Activated naive CD4-positive, alpha-beta T cell treated with anti-CD3 and anti-CD28 coated beads, Interleukin-2, amount 10 ng/mL, durations not matched to agents 7 days and 5 days (primary cell): Measurements from ENCODE around the gene RSBN1L.
"Not testable (repeated sequence)": the region's sequence is repeated elsewhere in the genome, so short reads cannot be mapped to it uniquely, and the experiment has no call there.

Experiments
- CTCF ChIA-PET: fragments of 350-600 bp; sonication (Branson Sonifier 250); formaldehyde crosslinking; loops from one replicate; lab custom pipeline; 2021; ENCODE audit warnings: antibody characterized with exemption; lab: Charles Lee
- DNase-seq: peaks from one replicate; pipeline ENCODE4 v3.0.0-alpha.2; 2020
- H3K27ac Mint-ChIP-seq: one replicate; pipeline ENCODE4 v1.8.0; 2021; ENCODE audit warnings: mild to moderate bottlenecking, moderate library complexity, mixed read lengths
- H3K27me3 Mint-ChIP-seq: one replicate; pipeline ENCODE4 v1.8.0; 2021; ENCODE audit warnings: mild to moderate bottlenecking, mixed read lengths
- H3K36me3 Mint-ChIP-seq: one replicate; pipeline ENCODE4 v1.8.0; 2021; ENCODE audit warnings: mixed read lengths
- H3K4me1 Mint-ChIP-seq: one replicate; pipeline ENCODE4 v1.8.0; 2021; ENCODE audit warnings: mixed read lengths
- H3K4me3 Mint-ChIP-seq: one replicate; pipeline ENCODE4 v1.8.0; 2021; ENCODE audit warnings: mild to moderate bottlenecking, moderate library complexity, mixed read lengths
- H3K9me3 Mint-ChIP-seq: one replicate; pipeline ENCODE4 v1.8.0; 2021; ENCODE audit warnings: mixed read lengths

Gene RSBN1L

DNA sequence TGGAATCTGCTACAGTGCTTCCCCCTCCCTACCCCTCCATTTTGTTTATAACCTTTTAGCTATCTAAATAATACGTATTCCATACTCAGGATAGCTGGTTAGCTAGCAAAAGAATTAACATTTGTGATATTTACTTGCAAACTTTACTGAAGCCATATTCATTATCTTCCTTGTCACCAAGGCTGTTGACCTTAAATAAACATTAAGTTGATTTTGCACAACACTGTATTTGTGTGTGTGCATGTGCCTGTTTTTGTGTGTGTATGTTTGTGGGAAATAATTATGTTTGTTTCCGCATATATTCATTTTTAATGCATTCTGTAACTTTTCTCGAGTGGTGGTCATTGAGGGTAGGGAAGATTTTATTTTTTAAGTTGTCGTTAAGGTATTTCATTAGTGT is 86.1 kb downstream of the RSBN1L start:
- no peaks in the 10 kb centered on the region for H3K27me3 Mint-ChIP-seq
- DNase-seq, result no peak
- H3K27ac Mint-ChIP-seq, result no peak overlapping the region
- peaks cover 48% of the 10 kb centered on the region for H3K36me3 Mint-ChIP-seq
- peaks cover 2% of the 10 kb centered on the region for H3K4me1 Mint-ChIP-seq
- H3K9me3 Mint-ChIP-seq, result no peaks in the 10 kb centered on the region
- CTCF ChIA-PET, result no interaction called here
- no peak overlapping the region for H3K4me3 Mint-ChIP-seq

DNA sequence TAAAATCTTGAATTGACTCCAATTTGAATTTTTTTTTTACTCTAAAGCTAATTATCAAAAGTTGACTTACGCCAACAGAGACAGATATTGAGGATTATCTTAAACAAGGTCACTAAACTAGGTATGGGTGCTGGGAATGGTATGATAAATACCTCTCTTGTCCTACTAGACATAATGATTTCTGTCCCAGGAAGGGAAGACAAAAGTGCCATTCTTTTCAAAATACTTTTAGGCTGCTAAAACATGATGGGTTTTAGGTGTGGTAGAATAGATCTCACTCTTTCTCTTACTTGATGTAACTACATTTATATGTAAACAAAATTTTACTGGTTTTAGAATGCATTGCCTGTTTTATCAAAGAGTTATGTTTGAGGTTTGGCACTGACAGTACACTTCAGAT is 86.9 kb downstream of the RSBN1L start:
- peaks cover 2% of the 10 kb centered on the region for H3K4me1 Mint-ChIP-seq
- H3K9me3 Mint-ChIP-seq, result no peaks in the 10 kb centered on the region
- DNase-seq, result no peak
- CTCF ChIA-PET, result no interaction called here
- H3K4me3 Mint-ChIP-seq, result no peak overlapping the region
- H3K27me3 Mint-ChIP-seq, result no peaks in the 10 kb centered on the region
- peaks cover 44% of the 10 kb centered on the region for H3K36me3 Mint-ChIP-seq
- H3K27ac Mint-ChIP-seq, result no peak overlapping the region

DNA sequence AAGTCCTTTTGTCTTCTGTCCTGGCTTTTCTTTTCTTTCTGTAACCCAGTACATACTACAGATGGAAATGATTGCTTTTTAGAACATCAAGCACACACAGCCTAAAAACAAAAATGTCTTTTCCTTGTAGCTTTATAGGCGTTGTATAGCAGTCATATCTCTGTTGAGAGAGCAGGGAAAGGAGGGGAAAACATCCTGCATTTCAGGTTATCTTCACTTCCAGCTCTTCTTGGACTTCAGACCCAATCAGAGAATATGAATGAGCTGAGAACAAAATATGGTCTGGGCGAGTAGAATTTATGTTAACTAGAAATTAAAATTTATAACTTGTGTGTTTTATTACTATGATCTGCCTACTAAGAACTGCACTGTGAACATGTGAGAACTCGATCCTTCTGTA is 87.3 kb downstream of the RSBN1L start:
- H3K36me3 Mint-ChIP-seq, result peaks cover 40% of the 10 kb centered on the region
- H3K4me3 Mint-ChIP-seq, result no peak overlapping the region
- no peak overlapping the region for H3K27ac Mint-ChIP-seq
- H3K4me1 Mint-ChIP-seq, result peaks cover 2% of the 10 kb centered on the region
- CTCF ChIA-PET, result no interaction called here
- no peak for DNase-seq
- H3K27me3 Mint-ChIP-seq, result no peaks in the 10 kb centered on the region
- H3K9me3 Mint-ChIP-seq, result no peaks in the 10 kb centered on the region

DNA sequence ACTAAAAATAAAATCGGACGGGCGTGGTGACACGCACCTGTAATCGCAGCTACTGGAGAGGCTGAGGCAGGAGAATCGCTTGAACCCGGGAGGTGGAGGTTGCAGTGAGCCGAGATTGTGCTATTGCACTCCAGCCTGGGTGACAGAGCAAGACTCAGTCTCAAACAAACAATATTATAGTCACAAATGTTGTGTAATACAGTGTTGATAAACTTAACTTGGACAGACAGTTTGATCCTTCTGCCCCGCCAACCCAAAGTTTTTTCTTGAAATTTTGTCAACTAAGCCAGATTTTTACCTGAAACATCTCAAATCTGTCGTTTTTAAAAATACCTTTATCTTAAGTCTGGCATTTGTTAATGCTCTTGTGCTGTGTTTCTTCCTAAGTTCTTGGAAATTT is 88.2 kb downstream of the RSBN1L start:
- H3K9me3 Mint-ChIP-seq, H3K27ac Mint-ChIP-seq, H3K4me3 Mint-ChIP-seq, H3K4me1 Mint-ChIP-seq, DNase-seq, CTCF ChIA-PET, H3K27me3 Mint-ChIP-seq: not testable (repeated sequence)
- peaks cover 37% of the 10 kb centered on the region for H3K36me3 Mint-ChIP-seq

DNA sequence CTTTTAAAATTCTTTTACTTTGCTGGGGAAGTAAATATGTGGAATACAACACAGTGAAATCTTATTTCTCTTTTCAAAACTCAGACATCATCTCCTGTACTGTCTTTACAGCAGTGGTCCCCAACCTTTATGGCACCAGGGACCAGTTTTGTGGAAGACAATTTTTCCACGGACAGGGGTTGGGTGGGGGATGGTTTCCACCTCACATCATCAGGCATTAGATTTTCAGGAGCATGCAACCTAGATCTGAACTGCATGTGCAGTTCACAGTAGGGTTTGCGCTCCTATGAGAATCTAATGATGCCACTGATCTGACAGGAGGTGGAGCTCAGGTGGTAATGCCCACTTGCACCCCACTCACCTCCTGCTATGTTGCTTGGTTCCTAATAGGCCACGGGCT is 89.8 kb downstream of the RSBN1L start:
- H3K4me3 Mint-ChIP-seq, result no peak overlapping the region
- no peaks in the 10 kb centered on the region for H3K9me3 Mint-ChIP-seq
- CTCF ChIA-PET, result no interaction called here
- no peaks in the 10 kb centered on the region for H3K27me3 Mint-ChIP-seq
- peaks cover 31% of the 10 kb centered on the region for H3K36me3 Mint-ChIP-seq
- H3K4me1 Mint-ChIP-seq, result peaks cover 2% of the 10 kb centered on the region
- no peak for DNase-seq
- H3K27ac Mint-ChIP-seq, result no peak overlapping the region

DNA sequence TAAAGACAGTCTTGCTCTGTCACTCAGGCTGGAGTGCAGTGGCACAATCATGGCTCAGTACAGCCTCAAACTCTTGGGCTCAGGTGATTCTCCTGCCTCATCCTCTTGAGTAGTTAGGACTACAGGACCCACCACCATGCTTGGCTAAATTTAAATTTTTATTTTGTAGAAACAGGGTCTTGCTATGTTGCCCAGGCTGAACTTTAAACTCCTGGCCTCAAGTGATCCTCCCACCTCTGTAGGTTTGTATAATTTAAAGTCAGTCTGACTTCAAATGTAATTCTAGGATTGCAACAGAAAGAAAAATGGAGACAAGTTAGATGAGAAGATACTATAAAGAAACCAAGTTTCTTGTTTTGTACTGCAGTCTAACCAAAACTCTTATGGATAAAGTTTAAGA is 90.5 kb downstream of the RSBN1L start:
- Mint-ChIP-seq H3K27me3 (no peaks in the 10 kb centered on the region), H3K36me3 (peaks cover 28% of the 10 kb centered on the region), H3K27ac (no peak overlapping the region), H3K4me3 (no peak overlapping the region), H3K9me3 (no peaks in the 10 kb centered on the region), H3K4me1 (peaks cover 2% of the 10 kb centered on the region)
- CTCF ChIA-PET, result no interaction called here
- no peak for DNase-seq

DNA sequence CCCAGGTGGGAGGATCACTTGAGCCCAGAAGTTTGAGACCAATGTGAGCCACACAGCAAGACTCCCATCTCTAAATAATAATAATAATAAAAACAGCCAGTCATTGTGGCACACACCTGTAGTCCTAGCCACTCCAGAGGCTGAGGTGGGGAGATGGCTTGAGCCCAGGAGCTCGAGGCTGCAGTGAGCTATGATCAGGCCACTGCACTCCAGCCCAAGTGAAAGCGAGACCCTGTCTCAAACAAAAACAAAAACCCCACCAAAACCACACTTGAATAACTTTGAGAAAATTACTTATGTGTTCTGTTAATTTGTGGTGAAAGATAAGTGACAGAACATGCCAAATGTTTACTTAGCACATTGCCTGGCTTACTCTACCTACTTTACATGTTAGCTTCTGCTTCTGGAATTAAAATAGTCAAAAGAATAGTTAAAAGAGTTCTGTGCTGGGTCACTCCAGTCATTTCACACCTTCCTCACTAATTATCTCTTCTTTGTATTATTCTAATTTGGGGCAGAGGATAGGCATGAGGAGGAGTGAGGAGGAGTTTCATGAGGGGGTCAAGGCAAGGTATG is 92.2 kb downstream of the RSBN1L start:
- Mint-ChIP-seq H3K4me3 (no peak overlapping the region), H3K9me3 (no peaks in the 10 kb centered on the region), H3K27me3 (no peaks in the 10 kb centered on the region), H3K4me1 (peaks cover 2% of the 10 kb centered on the region), H3K36me3 (peaks cover 20% of the 10 kb centered on the region), H3K27ac (no peak overlapping the region)
- CTCF ChIA-PET, result no interaction called here
- no peak for DNase-seq

DNA sequence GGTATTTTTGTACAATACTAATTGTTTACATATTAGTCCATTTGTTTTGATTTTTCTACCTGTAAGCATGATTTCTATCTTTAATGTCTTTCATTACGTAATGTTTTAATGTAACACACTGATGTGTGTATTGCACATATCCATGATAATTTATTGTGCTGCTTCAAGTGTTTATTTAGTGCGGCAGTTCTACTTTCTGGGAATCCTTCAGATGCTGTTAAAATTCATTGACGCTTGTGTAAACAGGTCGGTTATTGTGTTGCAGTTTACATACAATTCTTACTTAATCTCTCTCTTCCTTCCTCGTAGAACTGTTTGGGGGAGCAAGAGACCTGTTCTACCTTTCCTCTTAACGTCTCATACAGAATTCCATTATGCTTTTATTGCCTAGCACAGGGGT is 95.1 kb downstream of the RSBN1L start:
- H3K36me3 Mint-ChIP-seq, result peaks cover 18% of the 10 kb centered on the region
- H3K27me3 Mint-ChIP-seq, result no peaks in the 10 kb centered on the region
- H3K4me1 Mint-ChIP-seq, result peaks cover 17% of the 10 kb centered on the region
- no peak for DNase-seq
- no peaks in the 10 kb centered on the region for H3K9me3 Mint-ChIP-seq
- CTCF ChIA-PET, result no interaction called here
- no peak overlapping the region for H3K4me3 Mint-ChIP-seq
- no peak overlapping the region for H3K27ac Mint-ChIP-seq

DNA sequence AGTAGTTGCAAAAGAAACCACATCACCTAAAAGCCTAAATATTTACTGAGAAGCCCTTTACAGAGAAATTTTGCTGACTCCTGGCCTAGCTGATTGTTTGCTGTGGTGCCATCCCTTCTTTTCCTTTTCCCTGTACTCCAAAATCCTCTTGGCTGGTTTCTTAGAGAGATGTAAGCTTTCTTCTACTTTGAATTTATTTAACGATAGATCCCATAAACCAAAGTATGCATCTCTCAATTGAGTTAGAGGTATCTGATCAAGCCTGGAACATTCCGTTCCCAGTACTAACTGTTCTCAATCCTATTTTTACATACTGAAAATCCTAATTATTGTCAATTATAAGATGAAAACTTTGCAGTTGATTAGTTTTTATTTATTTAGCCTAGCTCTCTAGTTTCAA is 95.7 kb downstream of the RSBN1L start:
- H3K36me3 Mint-ChIP-seq, result peaks cover 21% of the 10 kb centered on the region
- CTCF ChIA-PET, result no interaction called here
- H3K27me3 Mint-ChIP-seq, result no peaks in the 10 kb centered on the region
- no peak overlapping the region for H3K4me3 Mint-ChIP-seq
- no peak for DNase-seq
- peaks cover 23% of the 10 kb centered on the region for H3K4me1 Mint-ChIP-seq
- no peak overlapping the region for H3K27ac Mint-ChIP-seq
- H3K9me3 Mint-ChIP-seq, result no peaks in the 10 kb centered on the region

DNA sequence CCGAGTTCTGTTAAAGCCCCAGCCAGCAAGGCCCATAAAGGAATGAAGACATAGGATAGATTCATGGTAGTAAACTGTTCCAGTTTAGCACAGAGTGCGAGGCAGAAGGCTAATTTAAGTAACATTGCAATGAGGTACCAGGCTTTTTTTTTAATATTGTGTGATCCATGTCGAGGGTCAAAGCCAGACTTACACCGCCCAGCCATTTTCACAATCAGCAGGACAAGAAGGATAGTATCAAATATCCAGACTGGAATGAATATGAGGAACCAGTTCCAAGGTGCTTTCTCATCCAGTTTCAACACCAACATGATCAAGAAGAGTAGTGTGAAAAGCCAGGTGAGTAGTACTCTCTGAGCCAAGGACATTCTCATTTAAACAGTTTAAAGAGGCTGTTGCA is 97.7 kb downstream of the RSBN1L start:
- CTCF ChIA-PET, result no interaction called here
- no peak overlapping the region for H3K4me3 Mint-ChIP-seq
- H3K27me3 Mint-ChIP-seq, result peaks cover 3% of the 10 kb centered on the region
- H3K4me1 Mint-ChIP-seq, result peaks cover 33% of the 10 kb centered on the region
- H3K27ac Mint-ChIP-seq, result no peak overlapping the region
- no peaks in the 10 kb centered on the region for H3K9me3 Mint-ChIP-seq
- H3K36me3 Mint-ChIP-seq, result peaks cover 26% of the 10 kb centered on the region
- DNase-seq, result no peak

DNA sequence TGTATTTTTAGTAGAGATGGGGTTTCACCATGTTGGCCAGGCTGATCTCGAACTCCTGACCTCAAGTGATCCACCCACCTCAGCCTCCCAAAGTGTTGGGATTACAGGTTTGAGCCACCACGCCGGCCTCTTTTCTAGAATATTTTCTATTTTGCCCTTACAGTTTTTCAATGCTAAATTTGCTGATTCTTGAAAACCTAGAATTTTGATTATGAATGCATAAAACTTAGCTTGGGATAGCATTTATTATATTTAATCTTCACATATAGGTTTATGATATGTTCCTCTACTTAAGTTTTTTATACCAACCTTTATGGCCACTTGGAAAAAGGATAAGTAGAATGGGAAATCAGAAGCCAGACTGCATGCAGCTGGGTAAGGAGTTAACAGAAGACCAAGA is 99.8 kb downstream of the RSBN1L start:
- H3K9me3 Mint-ChIP-seq, result no peaks in the 10 kb centered on the region
- H3K27ac Mint-ChIP-seq, result no peak overlapping the region
- peaks cover 47% of the 10 kb centered on the region for H3K4me1 Mint-ChIP-seq
- H3K36me3 Mint-ChIP-seq, result peaks cover 34% of the 10 kb centered on the region
- H3K4me3 Mint-ChIP-seq, result peak overlapping the region; percentile 83
- no peak for DNase-seq
- peaks cover 3% of the 10 kb centered on the region for H3K27me3 Mint-ChIP-seq
- CTCF ChIA-PET, result interaction anchor here (0.7 kb wide), 1 partner anchor 46 kb away, joined by 4 read pairs; no protein-coding TSS in a partner anchor

DNA sequence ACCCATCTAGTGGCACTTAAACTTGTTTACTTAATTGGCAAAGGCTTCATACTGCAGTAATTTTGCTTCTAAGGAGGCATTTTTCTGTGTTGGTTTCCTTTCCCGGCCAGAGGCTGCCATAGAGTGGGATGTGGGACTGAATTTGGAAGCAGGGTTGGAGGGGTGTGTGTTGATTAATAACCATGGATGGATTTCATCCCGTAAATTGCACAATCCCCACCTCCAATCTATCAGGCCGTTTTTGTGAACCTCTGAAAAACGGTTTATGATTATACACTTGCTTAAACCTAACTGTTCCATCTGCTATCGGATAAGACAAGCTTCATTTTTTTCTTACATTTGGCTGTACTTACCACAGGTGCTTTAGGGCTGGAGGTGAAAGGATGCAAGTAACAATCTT is 100.7 kb downstream of the RSBN1L start:
- CTCF ChIA-PET, result no interaction called here
- peaks cover 3% of the 10 kb centered on the region for H3K27me3 Mint-ChIP-seq
- no peak for DNase-seq
- peaks cover 56% of the 10 kb centered on the region for H3K4me1 Mint-ChIP-seq
- H3K27ac Mint-ChIP-seq, result peak overlapping the region; percentile 91
- H3K4me3 Mint-ChIP-seq, result peak overlapping the region; percentile 83
- peaks cover 40% of the 10 kb centered on the region for H3K36me3 Mint-ChIP-seq
- no peaks in the 10 kb centered on the region for H3K9me3 Mint-ChIP-seq

DNA sequence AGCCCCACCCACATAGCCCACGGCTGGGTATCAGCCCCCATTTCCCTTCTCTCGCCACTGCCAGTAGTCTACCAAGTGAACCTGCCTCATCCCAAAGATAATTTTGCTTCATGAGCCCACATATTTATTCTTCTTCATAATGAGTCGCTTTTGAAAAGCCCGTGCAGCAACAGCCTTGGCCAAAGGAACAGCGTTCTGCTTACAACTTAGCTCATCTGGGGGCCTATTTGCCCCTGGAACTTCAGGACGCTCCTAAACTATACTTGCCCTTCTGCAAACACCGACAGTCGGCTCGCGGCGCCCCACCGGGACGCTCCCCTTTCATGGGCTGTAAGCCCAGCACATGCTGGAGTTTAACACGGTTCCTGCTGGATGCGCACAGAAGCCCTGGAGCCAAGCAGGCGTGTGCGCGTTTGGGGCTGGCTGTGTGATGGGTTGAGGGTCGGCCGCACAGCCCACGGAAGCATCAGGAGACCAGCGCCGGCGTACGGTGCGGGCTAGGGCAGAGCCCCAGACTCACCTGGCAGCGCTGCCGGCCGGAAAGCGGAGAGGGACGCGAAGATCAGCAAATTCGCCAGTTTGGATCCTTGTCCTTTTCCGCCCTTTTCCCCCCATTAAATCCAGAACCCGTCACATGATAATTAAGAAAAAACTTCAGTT is 101.6 kb downstream of the RSBN1L start:
- Mint-ChIP-seq H3K9me3 (no peaks in the 10 kb centered on the region), H3K36me3 (peaks cover 45% of the 10 kb centered on the region), H3K27ac (peak overlapping the region; percentile 91), H3K4me1 (peaks cover 65% of the 10 kb centered on the region), H3K4me3 (peak overlapping the region; percentile 83), H3K27me3 (peaks cover 3% of the 10 kb centered on the region)
- CTCF ChIA-PET, result interaction anchor here (0.7 to 1.2 kb wide), 2 partner anchors 100 to 106 kb away, joined by 3 read pairs; no protein-coding TSS in a partner anchor
- DNase-seq, result no peak

DNA sequence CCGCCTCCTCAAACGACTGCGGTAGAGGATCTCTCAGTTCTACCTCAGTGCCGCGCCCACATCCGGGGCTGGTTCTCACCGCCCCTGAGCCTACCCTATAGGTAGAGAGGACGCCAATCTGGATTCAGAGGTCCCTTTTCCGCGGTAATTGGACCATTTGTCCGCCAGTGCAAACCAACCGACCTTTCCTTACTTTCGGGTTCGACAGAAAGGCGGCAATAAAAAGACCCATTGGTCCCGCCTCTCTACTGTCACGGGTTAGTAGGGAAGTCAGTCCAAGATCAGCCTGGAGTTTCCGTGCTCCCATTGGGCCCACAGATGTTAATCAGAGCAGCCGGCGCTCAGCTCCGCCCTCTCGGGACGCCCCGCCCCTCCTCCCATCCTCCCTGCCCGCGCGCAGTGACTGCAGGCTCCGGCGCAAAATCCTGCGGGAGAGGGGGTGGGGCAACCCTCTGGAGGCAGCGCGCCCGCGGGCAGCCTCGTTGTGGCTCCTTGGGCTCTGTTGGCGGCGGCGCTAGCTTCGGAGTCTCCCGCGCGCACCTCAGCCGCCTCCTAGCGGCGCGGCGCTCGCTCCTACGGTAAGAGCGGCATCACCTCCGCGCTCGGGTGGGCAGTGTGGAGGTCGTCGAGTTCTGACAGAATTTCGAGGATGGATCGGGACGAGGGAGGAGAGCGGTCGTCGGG is 102.3 kb downstream of the RSBN1L start, which contains the start of the genes PHTF2 and TMEM60:
TSS of gene PHTF2 (plus strand) at position 380 of the 684 bp plus-strand sequence.
TSS of gene TMEM60 (minus strand) at position 41 of the 684 bp plus-strand sequence. CDS start 4,061 bp downstream, outside the sequence.
- CTCF ChIA-PET, result interaction anchor here (0.7 to 1.2 kb wide), 2 partner anchors 101 to 105 kb away, joined by 3 read pairs; no protein-coding TSS in a partner anchor
- H3K4me1 Mint-ChIP-seq, result peaks cover 71% of the 10 kb centered on the region
- no peaks in the 10 kb centered on the region for H3K9me3 Mint-ChIP-seq
- peaks cover 51% of the 10 kb centered on the region for H3K36me3 Mint-ChIP-seq
- peak within 1 kb of the TSS; percentile 83 for H3K4me3 Mint-ChIP-seq
- DNase-seq, result peak; percentile 97
- peak within 1 kb of the TSS; percentile 91 for H3K27ac Mint-ChIP-seq
- peaks cover 3% of the 10 kb centered on the region for H3K27me3 Mint-ChIP-seq
